ENCODE measurements around the gene MCUB.

Gene MCUB

DNA sequence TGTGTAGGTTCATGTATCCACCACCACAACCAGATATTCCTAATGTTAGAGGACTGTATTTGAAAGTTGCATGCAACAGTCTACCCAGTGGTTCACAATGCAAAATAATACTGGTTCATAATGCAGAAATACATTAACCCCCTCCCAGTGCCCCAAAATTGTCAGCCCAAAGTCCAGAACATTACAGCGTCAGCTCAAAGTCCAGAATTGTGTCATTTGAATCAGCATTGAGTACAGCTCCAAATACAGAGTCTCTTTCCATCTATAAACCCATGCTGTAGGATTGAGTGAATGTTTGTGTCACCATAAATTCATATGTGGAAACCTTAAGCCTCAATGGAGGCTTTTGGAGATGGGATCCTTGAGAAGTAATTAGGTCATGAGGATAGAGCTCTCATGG is 54.0 kb downstream of the MCUB start:
- ATAC-seq (replicated peaks; ENCODE audit: extremely low read depth, poor library complexity, severe bottlenecking) (no peak), DNase-seq (ENCODE audit: low spot score in 2 of 2) (no peak)
- Mint-ChIP-seq H3K27ac (ENCODE audit: low read depth) (no peak overlapping the region), H3K36me3 (ENCODE audit: insufficient read depth) (peaks cover 6% of the 10 kb centered on the region), H3K4me1 (peaks cover 79% of the 10 kb centered on the region), H3K9me3 (no peaks in the 10 kb centered on the region), H3K27me3 (no peaks in the 10 kb centered on the region), H3K4me3 (no peak overlapping the region)

DNA sequence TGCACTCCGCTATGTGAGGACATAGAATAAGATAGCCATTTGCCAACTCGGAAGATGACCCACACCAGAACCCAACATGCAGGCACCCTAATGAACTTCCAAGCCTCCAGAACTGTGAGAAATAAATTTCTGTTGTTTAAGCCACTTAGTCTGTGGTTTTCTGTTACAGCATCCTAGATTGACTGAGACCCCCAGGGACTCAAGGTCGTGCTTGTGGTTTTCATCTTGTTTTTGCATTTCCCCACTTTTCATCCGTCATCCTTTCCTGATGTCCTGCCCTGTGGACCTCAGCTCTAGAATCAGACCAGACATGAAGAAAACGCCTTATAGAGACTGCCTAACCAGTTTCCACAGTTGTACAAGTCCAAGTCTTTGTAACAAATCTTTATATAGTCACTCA is 54.4 kb downstream of the MCUB start:
- Mint-ChIP-seq H3K4me3 (no peak overlapping the region), H3K36me3 (ENCODE audit: insufficient read depth) (peaks cover 6% of the 10 kb centered on the region), H3K4me1 (peaks cover 78% of the 10 kb centered on the region), H3K9me3 (no peaks in the 10 kb centered on the region), H3K27me3 (no peaks in the 10 kb centered on the region), H3K27ac (ENCODE audit: low read depth) (no peak overlapping the region)
- no peak for DNase-seq (ENCODE audit: low spot score in 2 of 2)
- ATAC-seq (replicated peaks; ENCODE audit: extremely low read depth, poor library complexity, severe bottlenecking), result no peak

DNA sequence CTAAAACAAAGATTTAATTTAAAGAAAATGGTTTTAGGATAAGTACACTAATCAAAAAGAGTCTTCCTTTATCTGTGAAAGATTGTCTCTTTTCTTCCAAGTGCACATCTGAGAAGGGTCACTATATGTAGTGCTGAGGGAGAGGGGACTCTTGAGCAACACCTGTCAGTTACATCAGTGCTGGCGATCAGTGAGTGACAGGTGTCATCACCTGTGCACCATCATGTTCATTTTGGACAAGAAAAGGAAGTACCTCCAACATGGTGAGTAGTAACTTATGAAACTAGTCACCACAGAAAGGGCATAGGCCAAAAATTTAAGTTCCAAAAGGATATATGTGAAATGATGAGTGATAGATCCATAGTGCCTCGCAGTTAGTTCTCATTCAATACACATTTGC is 55.7 kb downstream of the MCUB start:
- DNase-seq (ENCODE audit: low spot score in 2 of 2) (no peak), ATAC-seq (replicated peaks; ENCODE audit: extremely low read depth, poor library complexity, severe bottlenecking) (no peak)
- peaks cover 66% of the 10 kb centered on the region for H3K4me1 Mint-ChIP-seq
- no peaks in the 10 kb centered on the region for H3K27me3 Mint-ChIP-seq
- H3K36me3 Mint-ChIP-seq (ENCODE audit: insufficient read depth), result peaks cover 8% of the 10 kb centered on the region
- no peak overlapping the region for H3K4me3 Mint-ChIP-seq
- no peaks in the 10 kb centered on the region for H3K9me3 Mint-ChIP-seq
- H3K27ac Mint-ChIP-seq (ENCODE audit: low read depth), result no peak overlapping the region

DNA sequence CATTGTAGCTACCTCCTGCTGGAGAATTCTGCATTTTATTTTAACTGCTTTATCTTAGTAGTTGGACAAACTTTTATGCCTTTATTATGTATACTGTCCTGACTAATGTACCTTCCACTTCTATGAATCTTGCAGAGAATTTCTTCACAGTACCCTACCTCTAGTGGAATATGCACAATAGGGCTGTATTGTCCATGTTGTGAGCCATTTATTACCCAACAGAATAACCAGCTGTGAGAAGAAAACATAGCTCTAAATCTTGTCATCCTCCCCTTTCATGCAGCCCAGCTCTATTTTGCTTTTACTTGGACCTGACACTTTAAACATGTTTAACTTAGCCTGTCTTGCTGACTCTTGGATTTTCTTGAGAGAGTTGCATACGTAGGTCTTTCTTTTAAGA is 56.2 kb downstream of the MCUB start:
- ATAC-seq (replicated peaks; ENCODE audit: extremely low read depth, poor library complexity, severe bottlenecking) (no peak), DNase-seq (ENCODE audit: low spot score in 2 of 2) (no peak)
- H3K4me3 Mint-ChIP-seq, result no peak overlapping the region
- H3K36me3 Mint-ChIP-seq (ENCODE audit: insufficient read depth), result peaks cover 8% of the 10 kb centered on the region
- no peak overlapping the region for H3K27ac Mint-ChIP-seq (ENCODE audit: low read depth)
- H3K4me1 Mint-ChIP-seq, result peaks cover 70% of the 10 kb centered on the region
- no peaks in the 10 kb centered on the region for H3K27me3 Mint-ChIP-seq
- H3K9me3 Mint-ChIP-seq, result no peaks in the 10 kb centered on the region

GRCh38 chr4:109622626-109623025 is 62.6 kb downstream of the MCUB start:
- no peak for DNase-seq (ENCODE audit: low spot score in 2 of 2)
- no peak overlapping the region for H3K4me3 Mint-ChIP-seq
- ATAC-seq (replicated peaks; ENCODE audit: extremely low read depth, poor library complexity, severe bottlenecking), result no peak
- no peaks in the 10 kb centered on the region for H3K27me3 Mint-ChIP-seq
- no peak overlapping the region for H3K27ac Mint-ChIP-seq (ENCODE audit: low read depth)
- peaks cover 38% of the 10 kb centered on the region for H3K4me1 Mint-ChIP-seq
- peaks cover 9% of the 10 kb centered on the region for H3K36me3 Mint-ChIP-seq (ENCODE audit: insufficient read depth)
- no peaks in the 10 kb centered on the region for H3K9me3 Mint-ChIP-seq

DNA sequence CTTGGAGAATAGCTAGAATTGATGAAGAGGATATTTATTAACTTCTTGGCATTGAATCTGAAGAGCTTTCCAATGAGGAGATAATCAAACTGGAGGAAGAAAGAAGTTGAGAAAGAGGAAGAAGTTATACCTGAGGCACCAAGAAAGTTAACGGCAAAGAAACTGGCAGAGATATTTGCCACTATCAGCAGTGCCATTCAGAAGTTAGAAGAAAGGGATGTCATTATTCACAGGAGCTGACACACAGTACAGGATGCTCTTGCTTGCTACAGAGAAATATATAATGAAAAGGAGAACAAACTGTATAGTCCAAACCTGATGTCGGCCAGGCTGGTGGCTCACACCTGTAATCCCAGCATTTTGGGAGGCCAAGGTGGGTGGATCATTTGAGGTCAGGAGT is 64.5 kb downstream of the MCUB start:
- no peak overlapping the region for H3K4me3 Mint-ChIP-seq
- H3K27ac Mint-ChIP-seq (ENCODE audit: low read depth), result peak overlapping the region; percentile 47
- no peaks in the 10 kb centered on the region for H3K27me3 Mint-ChIP-seq
- DNase-seq (ENCODE audit: low spot score in 2 of 2) (no peak), ATAC-seq (replicated peaks; ENCODE audit: extremely low read depth, poor library complexity, severe bottlenecking) (no peak)
- peaks cover 37% of the 10 kb centered on the region for H3K4me1 Mint-ChIP-seq
- no peaks in the 10 kb centered on the region for H3K9me3 Mint-ChIP-seq
- peaks cover 8% of the 10 kb centered on the region for H3K36me3 Mint-ChIP-seq (ENCODE audit: insufficient read depth)

DNA sequence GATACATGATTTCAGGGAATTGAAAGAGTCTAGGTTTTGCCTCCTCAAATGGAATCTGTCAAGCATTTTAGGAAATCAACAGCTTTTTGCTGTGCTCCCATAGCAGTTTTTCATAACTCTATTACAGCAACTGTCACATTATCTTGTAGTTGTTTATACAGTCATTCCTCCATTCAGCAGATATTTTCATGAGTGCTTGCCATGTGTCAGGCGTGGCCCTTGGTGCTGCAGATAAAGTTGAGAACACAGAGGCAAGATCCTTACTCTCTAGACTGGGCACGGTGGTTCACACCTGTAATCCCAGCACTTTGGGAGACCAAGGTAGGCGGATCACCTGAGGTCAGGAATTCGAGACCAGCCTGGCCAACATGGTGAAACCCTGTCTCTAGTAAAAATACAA is 67.3 kb downstream of the MCUB start:
- H3K4me1 Mint-ChIP-seq, result peaks cover 35% of the 10 kb centered on the region
- DNase-seq (ENCODE audit: low spot score in 2 of 2) (no peak), ATAC-seq (replicated peaks; ENCODE audit: extremely low read depth, poor library complexity, severe bottlenecking) (no peak)
- no peak overlapping the region for H3K4me3 Mint-ChIP-seq
- H3K9me3 Mint-ChIP-seq, result no peaks in the 10 kb centered on the region
- peaks cover 12% of the 10 kb centered on the region for H3K36me3 Mint-ChIP-seq (ENCODE audit: insufficient read depth)
- no peaks in the 10 kb centered on the region for H3K27me3 Mint-ChIP-seq
- peak overlapping the region; percentile 70 for H3K27ac Mint-ChIP-seq (ENCODE audit: low read depth)

DNA sequence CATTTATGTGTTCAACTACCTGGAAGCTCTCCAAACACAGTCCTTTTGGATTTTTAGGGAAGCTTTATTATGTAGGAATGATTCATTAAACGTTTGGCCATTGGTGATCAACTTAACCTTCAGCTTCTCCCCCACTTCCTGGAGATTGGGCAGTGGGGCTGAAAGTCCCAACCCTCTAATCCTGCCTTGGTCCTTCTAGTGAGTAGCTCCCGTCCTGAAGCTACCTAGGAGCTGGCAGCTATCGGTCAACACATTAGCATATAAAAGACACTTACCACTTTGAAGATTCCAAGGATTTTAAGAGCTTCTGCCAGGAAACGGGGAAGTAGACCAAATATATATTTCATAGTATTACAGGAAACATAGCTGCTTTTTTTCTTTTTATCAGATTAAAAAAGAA is 69.7 kb downstream of the MCUB start:
- H3K27ac Mint-ChIP-seq (ENCODE audit: low read depth), result no peak overlapping the region
- ATAC-seq (replicated peaks; ENCODE audit: extremely low read depth, poor library complexity, severe bottlenecking) (no peak), DNase-seq (ENCODE audit: low spot score in 2 of 2) (no peak)
- H3K36me3 Mint-ChIP-seq (ENCODE audit: insufficient read depth), result peaks cover 9% of the 10 kb centered on the region
- no peaks in the 10 kb centered on the region for H3K27me3 Mint-ChIP-seq
- no peak overlapping the region for H3K4me3 Mint-ChIP-seq
- no peaks in the 10 kb centered on the region for H3K9me3 Mint-ChIP-seq
- H3K4me1 Mint-ChIP-seq, result peaks cover 25% of the 10 kb centered on the region

DNA sequence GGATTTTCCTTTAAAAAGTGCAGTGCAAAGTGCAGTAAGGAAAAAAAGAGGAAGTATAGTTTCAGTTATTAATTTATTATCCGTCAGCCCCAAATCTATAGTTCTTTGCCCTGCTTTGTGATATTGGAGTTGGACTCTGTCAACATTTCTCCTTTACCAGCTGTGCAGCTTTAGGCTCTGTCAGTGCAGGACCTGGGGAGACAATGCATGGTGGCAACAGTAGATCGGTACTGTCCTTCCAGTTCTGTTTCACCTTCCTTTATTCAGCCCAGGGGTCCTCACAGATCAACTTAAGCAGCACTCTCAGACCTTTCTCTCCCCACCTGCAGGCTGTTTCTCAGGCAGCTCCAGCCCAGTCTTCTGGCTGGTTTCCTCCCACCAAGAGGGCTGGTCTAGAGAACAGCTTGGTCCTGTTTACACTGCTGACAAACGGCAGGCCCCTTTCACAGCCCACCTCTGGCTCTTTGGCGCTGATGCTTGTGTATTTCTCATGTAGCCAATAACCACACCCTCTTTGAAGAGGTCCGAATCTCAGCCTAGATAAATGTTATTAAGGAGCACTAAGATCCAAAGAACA is 71.6 kb downstream of the MCUB start:
- ATAC-seq (replicated peaks; ENCODE audit: extremely low read depth, poor library complexity, severe bottlenecking) (no peak), DNase-seq (ENCODE audit: low spot score in 2 of 2) (no peak)
- Mint-ChIP-seq H3K27ac (ENCODE audit: low read depth) (no peak overlapping the region), H3K27me3 (no peaks in the 10 kb centered on the region), H3K4me1 (peaks cover 41% of the 10 kb centered on the region), H3K36me3 (ENCODE audit: insufficient read depth) (peaks cover 9% of the 10 kb centered on the region), H3K9me3 (no peaks in the 10 kb centered on the region), H3K4me3 (no peak overlapping the region)

DNA sequence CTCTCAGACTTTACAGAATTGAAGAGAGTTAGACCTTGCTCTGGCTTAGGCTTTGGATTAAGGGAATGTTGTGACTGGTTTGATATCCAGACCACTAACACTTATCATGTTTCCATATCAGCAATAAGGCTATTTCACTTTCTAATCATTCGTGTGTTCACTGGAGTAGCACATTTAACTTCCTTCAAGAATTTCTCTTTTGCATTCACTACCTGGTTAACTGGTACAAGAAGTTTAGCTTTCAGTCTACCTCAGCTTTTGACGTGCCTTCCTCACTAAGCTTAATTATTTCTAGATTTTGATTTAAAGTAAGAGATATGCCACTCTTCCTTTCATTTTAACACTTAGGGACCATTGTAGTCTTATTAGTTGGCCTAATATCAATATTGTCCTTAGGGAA is 80.6 kb downstream of the MCUB start:
- Mint-ChIP-seq H3K4me1 (peaks cover 35% of the 10 kb centered on the region), H3K27me3 (no peaks in the 10 kb centered on the region), H3K36me3 (ENCODE audit: insufficient read depth) (peaks cover 4% of the 10 kb centered on the region), H3K4me3 (no peak overlapping the region), H3K9me3 (no peaks in the 10 kb centered on the region), H3K27ac (ENCODE audit: low read depth) (no peak overlapping the region)
- ATAC-seq (replicated peaks; ENCODE audit: extremely low read depth, poor library complexity, severe bottlenecking), result no peak
- DNase-seq (ENCODE audit: low spot score in 2 of 2), result no peak

DNA sequence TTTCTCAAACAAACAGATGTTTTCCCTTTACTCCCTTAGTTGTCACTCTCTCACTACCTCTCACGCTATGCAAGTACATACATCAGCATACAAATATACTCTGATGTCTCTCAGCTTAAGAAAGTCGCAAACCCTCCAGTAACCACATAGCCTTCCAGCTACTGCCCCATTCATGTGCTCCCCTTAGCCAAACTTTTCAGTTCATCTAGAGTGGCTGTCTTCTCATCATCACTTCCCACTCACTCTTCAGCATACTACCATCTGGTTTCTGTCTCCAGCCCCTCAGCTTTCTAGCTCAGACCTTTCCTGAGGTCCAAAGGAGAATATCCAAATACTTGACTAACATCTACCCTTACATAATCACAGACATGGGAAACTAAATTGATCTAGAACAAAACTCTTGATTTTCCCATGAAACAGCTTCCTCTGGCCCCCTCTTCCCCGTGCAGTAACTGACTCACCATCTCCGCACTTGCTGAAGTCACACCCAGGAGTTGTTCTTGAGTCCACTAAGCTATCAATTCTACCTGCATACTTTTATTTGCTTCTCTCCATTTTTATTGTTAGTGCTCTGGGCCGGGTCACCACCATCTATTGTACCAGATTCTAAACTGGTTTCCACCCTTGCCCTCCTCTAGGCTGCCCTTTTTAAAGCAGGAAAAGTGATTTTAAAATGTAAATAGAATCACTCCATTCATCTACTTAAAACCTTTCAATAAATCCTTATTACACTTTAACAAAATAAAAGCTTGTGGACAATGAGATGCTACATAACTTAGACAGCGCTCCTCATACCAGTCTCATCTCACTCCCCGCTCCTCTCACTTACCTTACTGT is 86.0 kb downstream of the MCUB start:
- no peak overlapping the region for H3K27ac Mint-ChIP-seq (ENCODE audit: low read depth)
- H3K9me3 Mint-ChIP-seq, result peaks cover 6% of the 10 kb centered on the region
- H3K36me3 Mint-ChIP-seq (ENCODE audit: insufficient read depth), result peaks cover 6% of the 10 kb centered on the region
- DNase-seq (ENCODE audit: low spot score in 2 of 2) (no peak), ATAC-seq (replicated peaks; ENCODE audit: extremely low read depth, poor library complexity, severe bottlenecking) (no peak)
- no peaks in the 10 kb centered on the region for H3K27me3 Mint-ChIP-seq
- H3K4me1 Mint-ChIP-seq, result peaks cover 25% of the 10 kb centered on the region
- no peak overlapping the region for H3K4me3 Mint-ChIP-seq

DNA sequence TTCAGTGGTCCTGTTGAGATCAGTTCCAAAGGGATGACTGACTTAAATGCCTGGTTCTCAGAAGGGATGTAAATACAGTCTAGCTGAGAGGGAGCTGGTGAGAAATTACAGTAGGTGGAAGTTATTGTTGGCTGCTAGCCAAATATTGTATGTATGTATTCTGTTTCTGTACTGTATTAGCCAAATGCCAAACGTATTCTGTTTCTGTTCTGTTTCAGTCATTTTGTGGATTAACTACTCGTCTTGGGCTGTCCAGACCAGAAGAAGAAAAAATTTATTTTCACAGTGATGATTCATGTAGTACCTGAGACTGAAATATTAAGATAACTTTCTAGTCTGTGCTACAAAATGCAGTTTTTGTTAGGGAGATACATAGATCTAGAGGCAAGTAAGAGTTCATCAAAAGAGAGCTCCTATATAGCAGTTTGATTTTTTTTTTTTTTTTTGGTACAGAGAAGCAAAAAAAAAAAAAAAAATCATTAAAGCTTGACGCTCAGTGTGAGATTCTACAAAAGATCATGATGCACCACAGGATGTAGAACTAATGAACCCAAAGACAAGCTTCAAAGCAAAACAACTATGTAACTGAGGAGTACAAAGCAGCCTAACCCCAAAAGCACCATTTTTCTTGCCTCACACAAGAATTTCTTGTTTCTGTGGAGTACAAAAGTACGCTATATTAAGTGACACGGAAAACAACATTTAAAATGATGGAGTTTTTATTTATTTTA is 88.4 kb downstream of the MCUB start:
- DNase-seq (ENCODE audit: low spot score in 2 of 2), result no peak
- peaks cover 34% of the 10 kb centered on the region for H3K4me1 Mint-ChIP-seq
- no peaks in the 10 kb centered on the region for H3K27me3 Mint-ChIP-seq
- H3K9me3 Mint-ChIP-seq, result peaks cover 11% of the 10 kb centered on the region
- H3K4me3 Mint-ChIP-seq, result peak overlapping the region; percentile 56
- ATAC-seq (replicated peaks; ENCODE audit: extremely low read depth, poor library complexity, severe bottlenecking), result peak; percentile 96
- H3K36me3 Mint-ChIP-seq (ENCODE audit: insufficient read depth), result peaks cover 6% of the 10 kb centered on the region
- H3K27ac Mint-ChIP-seq (ENCODE audit: low read depth), result peak overlapping the region; percentile 93

Measured in central memory CD8-positive, alpha-beta T cell (primary cell).